Suprapubic skin (tissue), 4 donors: ENCODE data around the gene SSR1. TPM values are rescaled to one million over a fixed set of nuclear protein-coding genes. Genes with fewer than 3 reads are reported as not detected.

Experiments
- DNase-seq, 2 donors: peaks; one replicate each; pipeline ENCODE4 v3.0.0-alpha.2; 2019; ENCODE audit warnings: low spot score in 2 of 2
- H3K27ac ChIP-seq: fragments of 200-600 bp; sonication (generic); one replicate; pipeline ENCODE4 v1.5.1; 2019
- H3K27me3 ChIP-seq: fragments of 200-600 bp; sonication (generic); one replicate; pipeline ENCODE4 v1.5.1; 2019
- H3K36me3 ChIP-seq: fragments of 200-600 bp; sonication (generic); one replicate; pipeline ENCODE4 v1.5.1; 2019
- H3K4me1 ChIP-seq: fragments of 200-600 bp; sonication (generic); one replicate; pipeline ENCODE4 v1.5.1; 2019
- H3K4me3 ChIP-seq: fragments of 200-600 bp; sonication (generic); one replicate; pipeline ENCODE4 v1.5.1; 2019; ENCODE audit warnings: mild to moderate bottlenecking
- H3K9me3 ChIP-seq: fragments of 200-600 bp; sonication (generic); one replicate; pipeline ENCODE4 v1.5.1; 2019
- CTCF ChIP-seq, 2 donors: fragments of 200-600 bp in 1 of 2; fragments of 450-650 bp in 1 of 2; sonication (generic) in 1 of 2; IDR thresholded peaks; one replicate each; pipeline ENCODE4 v1.5.1; 2016 to 2019; ENCODE audit warnings: antibody characterized with exemption in 2 of 2, mild to moderate bottlenecking in 1 of 2, moderate library complexity in 1 of 2
- EP300 ChIP-seq: sonication (generic); formaldehyde crosslinking; IDR thresholded peaks from one replicate; pipeline ENCODE4 v1.6.1; 2017; ENCODE audit warnings: antibody characterized with exemption
- POLR2A ChIP-seq, 2 donors: fragments of 450-650 bp; IDR thresholded peaks; one replicate each; pipeline ENCODE4 v1.6.1; 2017; ENCODE audit warnings: antibody characterized with exemption in 2 of 2, mild to moderate bottlenecking in 2 of 2, moderate library complexity in 2 of 2
- POLR2AphosphoS5 ChIP-seq, 3 donors: sonication (generic); formaldehyde crosslinking; IDR thresholded peaks; one replicate each; pipeline ENCODE4 v1.6.1; 2017; ENCODE audit warnings: antibody characterized with exemption in 3 of 3
- WGBS: methylation state at CpG from one replicate; pipeline ENCODE4 v1.1.5; 2018; 5-methylcytosine and 5-hydroxymethylcytosine counted together
- total RNA-seq, 4 donors: library from RNA; depleted of rRNA; stranded (reverse); fragments of >200 nt; gene quantifications; one replicate each; pipeline ENCODE4 v1.1.0, GENCODE V29; 2016

SSR1 gene
- total RNA-seq, 4 donors from 2014 or later = 28.9 to 74.6 (median 39.2) TPM

- peak overlapping the region; percentile 58 for H3K4me3 ChIP-seq
- H3K9me3 ChIP-seq = no peaks in the 10 kb centered on the region
- H3K27ac ChIP-seq = peak overlapping the region; percentile 74
- no peaks in the 10 kb centered on the region for H3K36me3 ChIP-seq
- peak; percentile 90 to 94 for DNase-seq
- no peak for TF ChIP-seq POLR2AphosphoS5 (IDR thresholded peaks at IDR 0.05)
- peak in 1 of 2 donors; percentile 17 for TF ChIP-seq POLR2A (IDR thresholded peaks at IDR 0.05)
- H3K27me3 ChIP-seq = no peaks in the 10 kb centered on the region
- peaks cover 21% of the 10 kb centered on the region for H3K4me1 ChIP-seq
- 2% methylated on average over 34 of the region's 43 CpGs for WGBS
Measured at GRCh38 chr6:7261032-7261841, 51.8 kb downstream of the SSR1 start.

- peaks cover 21% of the 10 kb centered on the region for H3K4me1 ChIP-seq
- no peak for TF ChIP-seq CTCF (IDR thresholded peaks at IDR 0.05)
- no peak for TF ChIP-seq EP300
- TF ChIP-seq POLR2A (IDR thresholded peaks at IDR 0.05) = no peak
- TF ChIP-seq POLR2AphosphoS5 (IDR thresholded peaks at IDR 0.05) = no peak
- peak overlapping the region; percentile 74 for H3K27ac ChIP-seq
- WGBS = 68% methylated on average over 12 of the region's 13 CpGs
- H3K9me3 ChIP-seq = no peaks in the 10 kb centered on the region
- H3K4me3 ChIP-seq = peak overlapping the region; percentile 58
- H3K27me3 ChIP-seq = no peaks in the 10 kb centered on the region
- H3K36me3 ChIP-seq = no peaks in the 10 kb centered on the region
- DNase-seq = no peak
Measured at GRCh38 chr6:7260291-7261031, 52.5 kb downstream of the SSR1 start.

- 86% methylated on average over 9 of the region's 9 CpGs for WGBS
- H3K9me3 ChIP-seq = no peaks in the 10 kb centered on the region
- H3K36me3 ChIP-seq = no peaks in the 10 kb centered on the region
- H3K27me3 ChIP-seq = no peaks in the 10 kb centered on the region
- no peak overlapping the region for H3K27ac ChIP-seq
- peaks cover 21% of the 10 kb centered on the region for H3K4me1 ChIP-seq
- TF ChIP-seq EP300 (no peak), POLR2A (IDR thresholded peaks at IDR 0.05) (no peak), POLR2AphosphoS5 (IDR thresholded peaks at IDR 0.05) (no peak), CTCF (IDR thresholded peaks at IDR 0.05) (no peak)
- H3K4me3 ChIP-seq = no peak overlapping the region
- DNase-seq = no peak
Measured at GRCh38 chr6:7258231-7258763, 54.7 kb downstream of the SSR1 start.

- Histone ChIP-seq H3K9me3 (no peaks in the 10 kb centered on the region), H3K4me1 (peaks cover 21% of the 10 kb centered on the region), H3K27ac (no peak overlapping the region), H3K4me3 (no peak overlapping the region), H3K27me3 (no peaks in the 10 kb centered on the region), H3K36me3 (no peaks in the 10 kb centered on the region)
- no peak for TF ChIP-seq POLR2A (IDR thresholded peaks at IDR 0.05)
- no peak for TF ChIP-seq EP300
- no peak for TF ChIP-seq POLR2AphosphoS5 (IDR thresholded peaks at IDR 0.05)
- WGBS = 94% methylated on average over 18 of the region's 18 CpGs
- no peak for DNase-seq
Measured at GRCh38 chr6:7257521-7258230, 55.3 kb downstream of the SSR1 start.

- peaks cover 16% of the 10 kb centered on the region for H3K4me1 ChIP-seq
- H3K4me3 ChIP-seq = no peak overlapping the region
- no peak for DNase-seq
- H3K9me3 ChIP-seq = no peaks in the 10 kb centered on the region
- no peak overlapping the region for H3K27ac ChIP-seq
- no peaks in the 10 kb centered on the region for H3K36me3 ChIP-seq
- H3K27me3 ChIP-seq = no peaks in the 10 kb centered on the region
- WGBS = 79% methylated on average over 3 of the region's 4 CpGs
- TF ChIP-seq EP300 = no peak
Measured at GRCh38 chr6:7256785-7257184, 56.2 kb downstream of the SSR1 start.

- no peak overlapping the region for H3K4me3 ChIP-seq
- H3K36me3 ChIP-seq = peaks cover under 1% of the 10 kb centered on the region
- peaks cover 8% of the 10 kb centered on the region for H3K4me1 ChIP-seq
- no peak for TF ChIP-seq POLR2AphosphoS5 (IDR thresholded peaks at IDR 0.05)
- no peak for TF ChIP-seq POLR2A (IDR thresholded peaks at IDR 0.05)
- no peak for TF ChIP-seq CTCF (IDR thresholded peaks at IDR 0.05)
- no peak for TF ChIP-seq EP300
- 96% methylated on average over 5 of the region's 5 CpGs for WGBS
- no peak for DNase-seq
- peak overlapping the region; percentile 30 for H3K27ac ChIP-seq
- H3K27me3 ChIP-seq = no peaks in the 10 kb centered on the region
- H3K9me3 ChIP-seq = no peaks in the 10 kb centered on the region
Measured at GRCh38 chr6:7255918-7256317, 57.1 kb downstream of the SSR1 start.
